NB4 (cell line): ENCODE data around the gene TTLL6.

Source experiments
- CTCF ChIP-seq: IDR thresholded peaks from one replicate; pipeline ENCODE4 v1.5.1; 2012; ENCODE audit warnings: low read depth, low read length
- MYC ChIP-seq: IDR thresholded peaks from 2 replicates; pipeline ENCODE4 v1.6.1; 2011; ENCODE audit warnings: low read depth, low read length
- POLR2A ChIP-seq: IDR thresholded peaks from 2 replicates; pipeline ENCODE4 v1.6.1; 2011; ENCODE audit warnings: mild to moderate bottlenecking; ENCODE audit not compliant: insufficient read length; ENCODE audit errors: extremely low read depth

- no peak for TF ChIP-seq CTCF
- TF ChIP-seq POLR2A = no peak
- TF ChIP-seq MYC = no peak
These were observed 55.9 kb downstream of the TTLL6 start for GRCh38 chr17:48761114-48761513.
